ENCODE results near the gene GLG1. TPM values are rescaled to one million over a fixed set of nuclear protein-coding genes. Genes with fewer than 3 reads are reported as not detected.

GLG1 gene
- total and polyA plus RNA-seq, 4 donors: 22.2 to 71.5 (median 47.9) TPM

- no peak for DNase-seq (ENCODE audit: low spot score)
- Histone ChIP-seq H3K9ac (ENCODE audit: low read depth in 1 of 2, low read length in 2 of 2) (no peak overlapping the region), H3K27ac (ENCODE audit: low read depth in 1 of 2, low read length in 2 of 2) (no peak overlapping the region), H3K36me3 (ENCODE audit: control insufficient read depth in 4 of 4, insufficient read depth in 3 of 4, low read depth in 1 of 4, low read length in 3 of 4) (peaks cover 1 to 13% (median 7%) of the 10 kb centered on the region in 4 donors), H3K4me3 (ENCODE audit: low read depth in 1 of 3, low read length in 3 of 3) (no peak overlapping the region), H3K4me1 (ENCODE audit: control insufficient read depth in 4 of 4, insufficient read depth in 4 of 4, low read length in 3 of 4) (peaks cover 0 to 6% (median 2%) of the 10 kb centered on the region in 4 donors), H3K9me3 (ENCODE audit: control insufficient read depth in 4 of 4, low read length in 3 of 4) (no peaks in the 10 kb centered on the region), H3K27me3 (ENCODE audit: control insufficient read depth in 4 of 4, insufficient read depth in 4 of 4, low read length in 3 of 4) (no peaks in the 10 kb centered on the region)
- 94% methylated on average over 3 of the region's 3 CpGs for WGBS
- TF ChIP-seq YY1 (IDR thresholded peaks at IDR 0.05) (no peak), CTCF (IDR thresholded peaks at IDR 0.05; ENCODE audit: low read depth, low read length, missing input control) (no peak), HNF4A (conservative IDR thresholded peaks at IDR 0.05) (no peak), NR2F2 (IDR thresholded peaks at IDR 0.05) (no peak), TAF1 (conservative IDR thresholded peaks at IDR 0.05) (no peak), HNF4G (IDR thresholded peaks at IDR 0.05) (no peak), FOXA2 (IDR thresholded peaks at IDR 0.05) (no peak), MAX (IDR thresholded peaks at IDR 0.05) (no peak), SP1 (IDR thresholded peaks at IDR 0.05) (no peak), GABPA (IDR thresholded peaks at IDR 0.05 in 1 of 2, conservative IDR thresholded peaks at IDR 0.05 in 1 of 2) (no peak), ATF3 (IDR thresholded peaks at IDR 0.05) (no peak), FOXA1 (IDR thresholded peaks at IDR 0.05) (no peak), ZBTB33 (IDR thresholded peaks at IDR 0.05) (no peak), RXRA (IDR thresholded peaks at IDR 0.05) (no peak), REST (IDR thresholded peaks at IDR 0.05) (no peak)
These were observed 109.2 kb downstream of the GLG1 start for GRCh38 chr16:74497761-74498160.

GRCh38 chr16:74496054-74496453 is 110.9 kb downstream of the GLG1 start:
- Histone ChIP-seq H3K4me3 (ENCODE audit: low read depth in 1 of 3, low read length in 3 of 3) (no peak overlapping the region), H3K9ac (ENCODE audit: low read depth in 1 of 2, low read length in 2 of 2) (no peak overlapping the region), H3K4me1 (ENCODE audit: control insufficient read depth in 4 of 4, insufficient read depth in 4 of 4, low read length in 3 of 4) (no peaks in the 10 kb centered on the region), H3K27me3 (ENCODE audit: control insufficient read depth in 4 of 4, insufficient read depth in 4 of 4, low read length in 3 of 4) (no peaks in the 10 kb centered on the region), H3K9me3 (ENCODE audit: control insufficient read depth in 4 of 4, low read length in 3 of 4) (no peaks in the 10 kb centered on the region), H3K27ac (ENCODE audit: low read depth in 1 of 2, low read length in 2 of 2) (no peak overlapping the region), H3K36me3 (ENCODE audit: control insufficient read depth in 4 of 4, insufficient read depth in 3 of 4, low read depth in 1 of 4, low read length in 3 of 4) (peaks cover 1 to 14% (median 9%) of the 10 kb centered on the region in 4 donors)
- 98% methylated on average over 3 of the region's 3 CpGs for WGBS
- no peak for DNase-seq (ENCODE audit: low spot score)
- TF ChIP-seq MAX (IDR thresholded peaks at IDR 0.05) (no peak), CTCF (IDR thresholded peaks at IDR 0.05; ENCODE audit: low read depth, low read length, missing input control) (no peak), ZBTB33 (IDR thresholded peaks at IDR 0.05) (no peak), YY1 (IDR thresholded peaks at IDR 0.05) (no peak), HNF4A (conservative IDR thresholded peaks at IDR 0.05) (no peak), TAF1 (conservative IDR thresholded peaks at IDR 0.05) (no peak), FOXA2 (IDR thresholded peaks at IDR 0.05) (no peak), NR2F2 (IDR thresholded peaks at IDR 0.05) (no peak), EGR1 (IDR thresholded peaks at IDR 0.05; ENCODE audit: low read depth in 2 of 2) (no peak), GABPA (IDR thresholded peaks at IDR 0.05 in 1 of 2, conservative IDR thresholded peaks at IDR 0.05 in 1 of 2) (no peak), RAD21 (IDR thresholded peaks at IDR 0.05) (no peak), HNF4G (IDR thresholded peaks at IDR 0.05) (no peak), RXRA (IDR thresholded peaks at IDR 0.05) (no peak)
